Activated naive CD4-positive, alpha-beta T cell treated with anti-CD3 and anti-CD28 coated beads, Interleukin-2, amount 50 U/mL, for 24 hours (primary cell): ENCODE results near the gene ACOT9.
"Not testable (repeated sequence)": the region's sequence is repeated elsewhere in the genome, so short reads cannot be mapped to it uniquely, and the experiment has no call there.

Experiments used
- H3K27ac Mint-ChIP-seq: one replicate; pipeline ENCODE4 v1.8.0; 2021; ENCODE audit warnings: mild to moderate bottlenecking, mixed read lengths
- H3K27me3 Mint-ChIP-seq: one replicate; pipeline ENCODE4 v1.8.0; 2021; ENCODE audit warnings: mixed read lengths
- H3K36me3 Mint-ChIP-seq: one replicate; pipeline ENCODE4 v1.8.0; 2021; ENCODE audit warnings: mixed read lengths
- H3K4me1 Mint-ChIP-seq: one replicate; pipeline ENCODE4 v1.8.0; 2021; ENCODE audit warnings: mixed read lengths
- H3K4me3 Mint-ChIP-seq: one replicate; pipeline ENCODE4 v1.8.0; 2021; ENCODE audit warnings: mild to moderate bottlenecking, mixed read lengths
- H3K9me3 Mint-ChIP-seq: one replicate; pipeline ENCODE4 v1.8.0; 2021; ENCODE audit warnings: mixed read lengths

The ACOT9 gene

DNA sequence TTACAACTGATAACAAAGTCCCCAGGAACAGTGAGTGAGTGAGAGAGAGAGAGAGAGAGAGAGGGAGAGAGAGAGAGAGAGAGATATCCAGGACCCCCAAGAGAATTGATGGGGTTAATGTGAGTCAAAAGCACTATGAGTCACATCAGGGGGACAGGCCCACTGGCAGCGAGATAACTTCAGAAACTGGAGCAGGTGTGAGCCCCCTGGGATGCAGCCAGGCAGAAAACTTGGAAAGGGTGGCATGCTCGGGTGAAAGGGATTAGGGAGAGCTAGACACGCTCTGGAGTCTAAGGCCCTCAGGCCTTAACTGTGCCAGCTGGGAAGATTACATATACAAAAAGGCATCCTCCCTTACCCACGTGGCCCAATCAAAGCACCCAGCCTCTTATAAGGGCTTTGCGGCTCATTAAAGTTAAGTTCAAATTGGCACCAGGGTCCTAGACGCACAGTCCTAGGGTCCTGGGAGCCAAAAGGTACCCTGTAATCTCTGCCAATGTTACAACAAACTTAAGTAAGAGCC lies 841 bp downstream of the ACOT9 start:
- peak overlapping the region; percentile 76 for H3K27ac Mint-ChIP-seq

GRCh38 chrX:23737413-23737812 lies 5.7 kb downstream of the ACOT9 start:
- H3K9me3 Mint-ChIP-seq = no peaks in the 10 kb centered on the region
- H3K27me3 Mint-ChIP-seq = no peaks in the 10 kb centered on the region
- no peak overlapping the region for H3K27ac Mint-ChIP-seq
- H3K4me1 Mint-ChIP-seq = peaks cover 18% of the 10 kb centered on the region
- H3K36me3 Mint-ChIP-seq = no peaks in the 10 kb centered on the region
- H3K4me3 Mint-ChIP-seq = no peak overlapping the region

More for the DNA sequence above, 841 bp downstream of the ACOT9 start:
- Mint-ChIP-seq H3K27me3 (no peaks in the 10 kb centered on the region), H3K36me3 (no peaks in the 10 kb centered on the region), H3K9me3 (no peaks in the 10 kb centered on the region), H3K4me1 (peaks cover 21% of the 10 kb centered on the region), H3K4me3 (peak overlapping the region; percentile 89)

- Mint-ChIP-seq H3K4me3 (no peak overlapping the region), H3K4me1 (peaks cover 15% of the 10 kb centered on the region), H3K27me3 (no peaks in the 10 kb centered on the region), H3K9me3 (no peaks in the 10 kb centered on the region), H3K27ac (no peak overlapping the region), H3K36me3 (peaks cover 2% of the 10 kb centered on the region)
These were observed 7.0 kb downstream of the ACOT9 start for GRCh38 chrX:23736030-23736429.

- peak overlapping the region; percentile 57 for H3K27ac Mint-ChIP-seq
- H3K36me3 Mint-ChIP-seq = peaks cover 2% of the 10 kb centered on the region
- H3K27me3 Mint-ChIP-seq = no peaks in the 10 kb centered on the region
- peaks cover 15% of the 10 kb centered on the region for H3K4me1 Mint-ChIP-seq
- peak overlapping the region; percentile 36 for H3K4me3 Mint-ChIP-seq
- H3K9me3 Mint-ChIP-seq = no peaks in the 10 kb centered on the region
These were observed 10.4 kb downstream of the ACOT9 start for GRCh38 chrX:23732704-23733103.

DNA sequence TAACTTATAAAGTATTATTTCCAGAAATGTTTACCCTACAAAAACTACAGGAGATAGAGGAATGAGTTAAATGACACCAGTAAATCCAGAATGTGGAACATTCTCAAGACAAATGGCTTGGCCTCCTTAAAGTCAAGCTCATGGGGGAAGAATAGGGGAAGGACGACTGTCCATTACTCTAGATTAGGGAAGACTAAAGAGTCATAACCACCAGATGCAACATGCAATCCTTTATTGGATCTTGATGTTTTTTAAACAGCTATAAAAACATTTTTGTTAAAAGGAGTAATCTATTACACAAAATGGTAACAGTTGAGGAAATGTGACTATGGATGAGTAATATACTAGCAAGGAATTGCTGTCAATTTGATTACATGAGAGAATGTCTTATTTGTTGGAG lies 11.1 kb downstream of the ACOT9 start:
- Mint-ChIP-seq H3K27ac (no peak overlapping the region), H3K36me3 (peaks cover 2% of the 10 kb centered on the region)

DNA sequence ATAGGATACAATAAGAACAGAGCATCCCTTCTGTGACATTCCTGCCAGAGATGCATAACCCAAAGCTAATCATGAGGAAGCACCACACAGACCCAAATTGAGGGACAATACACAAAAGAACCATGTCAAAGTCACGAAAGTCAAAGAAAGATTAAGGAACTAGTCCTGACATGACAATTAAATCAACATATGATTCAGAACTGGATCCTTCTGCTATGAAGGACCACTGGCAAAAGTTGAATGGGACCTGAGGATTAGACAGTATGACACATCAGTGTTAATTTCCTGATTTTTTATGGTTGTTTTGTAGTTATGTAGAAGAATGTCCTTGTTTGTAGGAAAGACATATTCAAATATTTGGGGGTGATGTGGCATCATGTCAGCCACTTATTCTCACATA lies 13.9 kb downstream of the ACOT9 start:
- H3K27ac Mint-ChIP-seq = no peak overlapping the region
- peaks cover 2% of the 10 kb centered on the region for H3K36me3 Mint-ChIP-seq
- peaks cover 15% of the 10 kb centered on the region for H3K4me1 Mint-ChIP-seq
- no peaks in the 10 kb centered on the region for H3K9me3 Mint-ChIP-seq
- no peaks in the 10 kb centered on the region for H3K27me3 Mint-ChIP-seq
- H3K4me3 Mint-ChIP-seq = no peak overlapping the region

More for the DNA sequence above, 11.1 kb downstream of the ACOT9 start:
- Mint-ChIP-seq H3K9me3 (no peaks in the 10 kb centered on the region), H3K4me3 (no peak overlapping the region), H3K4me1 (peaks cover 15% of the 10 kb centered on the region), H3K27me3 (no peaks in the 10 kb centered on the region)

DNA sequence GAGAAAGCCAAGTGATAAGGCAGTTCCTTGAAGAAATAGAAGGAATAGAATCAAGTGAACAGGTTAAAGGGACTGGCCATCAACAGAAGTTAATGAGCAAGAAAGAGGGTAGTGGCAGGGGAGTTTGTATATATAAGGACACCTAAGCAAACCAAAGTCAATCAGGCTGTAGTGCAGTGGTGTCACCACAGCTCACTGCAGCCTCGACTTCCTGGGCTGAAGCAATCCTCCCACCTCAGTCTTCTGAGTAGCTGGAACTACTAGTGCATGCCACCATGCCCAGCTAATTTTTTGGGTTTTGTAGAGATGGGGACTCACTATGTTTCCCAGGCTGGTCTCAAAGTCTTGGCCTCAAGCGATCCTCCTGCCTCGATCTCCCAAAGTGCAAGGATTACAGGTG lies 15.9 kb downstream of the ACOT9 start:
- H3K27me3 Mint-ChIP-seq = no peaks in the 10 kb centered on the region
- H3K27ac Mint-ChIP-seq = no peak overlapping the region
- peaks cover 4% of the 10 kb centered on the region for H3K36me3 Mint-ChIP-seq
- H3K4me3 Mint-ChIP-seq = no peak overlapping the region
- peaks cover 7% of the 10 kb centered on the region for H3K4me1 Mint-ChIP-seq
- H3K9me3 Mint-ChIP-seq = no peaks in the 10 kb centered on the region

DNA sequence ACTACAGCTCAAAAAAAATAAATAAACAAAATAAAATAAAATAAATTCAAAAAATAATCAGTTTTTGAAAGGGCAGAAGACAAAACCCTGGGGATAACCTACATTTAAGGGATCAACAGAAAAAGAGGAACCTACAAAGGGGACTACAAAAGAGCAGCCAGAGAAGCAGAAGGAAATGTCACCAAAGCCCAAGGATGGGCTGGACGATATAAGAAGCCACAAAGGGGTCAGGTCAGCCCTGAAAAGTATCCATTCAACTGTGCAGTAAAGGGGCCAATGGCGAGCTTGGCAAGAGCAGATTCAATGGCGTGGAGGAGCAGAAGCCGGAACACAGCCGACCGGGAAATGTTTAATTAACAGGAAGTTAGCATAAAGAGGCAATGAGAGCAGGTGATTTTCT lies 16.9 kb downstream of the ACOT9 start:
- no peaks in the 10 kb centered on the region for H3K27me3 Mint-ChIP-seq
- no peak overlapping the region for H3K4me3 Mint-ChIP-seq
- no peaks in the 10 kb centered on the region for H3K9me3 Mint-ChIP-seq
- no peak overlapping the region for H3K27ac Mint-ChIP-seq
- peaks cover 2% of the 10 kb centered on the region for H3K36me3 Mint-ChIP-seq
- H3K4me1 Mint-ChIP-seq = no peaks in the 10 kb centered on the region

GRCh38 chrX:23720117-23720677 lies 22.9 kb downstream of the ACOT9 start:
- no peak overlapping the region for H3K27ac Mint-ChIP-seq
- peaks cover 5% of the 10 kb centered on the region for H3K36me3 Mint-ChIP-seq
- no peaks in the 10 kb centered on the region for H3K9me3 Mint-ChIP-seq
- H3K4me3 Mint-ChIP-seq = no peak overlapping the region
- H3K27me3 Mint-ChIP-seq = no peaks in the 10 kb centered on the region
- no peaks in the 10 kb centered on the region for H3K4me1 Mint-ChIP-seq

GRCh38 chrX:23705235-23705634 lies 37.8 kb downstream of the ACOT9 start:
- no peaks in the 10 kb centered on the region for H3K27me3 Mint-ChIP-seq
- H3K4me1 Mint-ChIP-seq = no peaks in the 10 kb centered on the region
- H3K9me3 Mint-ChIP-seq = no peaks in the 10 kb centered on the region
- H3K27ac Mint-ChIP-seq = no peak overlapping the region
- H3K4me3 Mint-ChIP-seq = no peak overlapping the region
- H3K36me3 Mint-ChIP-seq = peaks cover 2% of the 10 kb centered on the region

GRCh38 chrX:23704673-23705206 lies 38.3 kb downstream of the ACOT9 start:
- peaks cover 2% of the 10 kb centered on the region for H3K36me3 Mint-ChIP-seq
- no peak overlapping the region for H3K27ac Mint-ChIP-seq
- no peaks in the 10 kb centered on the region for H3K4me1 Mint-ChIP-seq
- H3K27me3 Mint-ChIP-seq = no peaks in the 10 kb centered on the region
- H3K9me3 Mint-ChIP-seq = no peaks in the 10 kb centered on the region
- H3K4me3 Mint-ChIP-seq = no peak overlapping the region

DNA sequence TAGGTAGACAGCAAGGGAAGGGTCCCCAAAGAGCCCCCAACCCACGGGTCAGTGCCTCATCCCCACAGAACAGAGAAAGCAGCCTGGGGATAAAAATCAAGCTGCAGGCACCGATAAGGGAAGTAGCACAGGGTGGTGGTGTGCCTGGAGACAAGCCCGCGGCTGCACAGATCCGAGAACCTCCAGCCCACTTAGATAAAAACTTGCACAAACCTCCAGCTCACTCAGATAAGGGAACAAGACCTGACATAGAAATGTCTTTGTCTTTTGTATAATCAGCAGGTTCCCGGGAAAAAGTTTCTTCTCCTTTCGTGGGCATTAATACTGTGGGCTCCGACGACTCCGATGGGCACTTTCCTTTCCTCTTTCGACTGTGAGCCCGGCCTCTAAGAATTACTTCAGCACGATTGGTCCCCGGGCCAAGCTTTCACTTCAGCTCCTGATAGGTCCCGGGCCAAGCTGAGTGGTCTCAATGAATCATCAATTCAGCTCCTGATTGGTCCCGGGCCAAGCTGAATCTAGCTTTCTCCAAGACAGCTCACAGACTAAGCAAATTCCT lies 43.4 kb downstream of the ACOT9 start:
- Mint-ChIP-seq H3K27ac (no peak overlapping the region), H3K36me3 (peaks cover 2% of the 10 kb centered on the region), H3K9me3 (no peaks in the 10 kb centered on the region), H3K4me3 (peak overlapping the region; percentile 54), H3K27me3 (no peaks in the 10 kb centered on the region), H3K4me1 (no peaks in the 10 kb centered on the region)

DNA sequence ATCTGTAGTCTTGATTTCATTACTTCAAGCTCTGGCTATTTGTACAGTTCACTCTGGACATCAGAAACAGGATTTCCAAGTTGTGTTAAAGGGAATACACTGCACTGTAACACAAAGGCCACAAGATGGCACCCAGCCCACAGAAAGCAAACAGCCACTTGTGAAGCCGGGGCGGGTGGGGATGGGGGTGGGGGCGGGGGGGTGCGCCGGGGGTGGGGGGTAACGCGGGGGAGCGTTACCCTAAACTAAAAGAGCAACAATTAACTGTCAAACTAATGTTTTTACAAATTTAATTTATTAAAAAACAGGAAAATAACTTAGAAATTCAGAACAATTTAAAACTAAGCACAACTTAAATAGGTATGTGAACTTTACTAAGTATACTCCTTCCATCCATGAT lies 48.5 kb downstream of the ACOT9 start:
- H3K4me1 Mint-ChIP-seq = no peaks in the 10 kb centered on the region
- H3K9me3 Mint-ChIP-seq = no peaks in the 10 kb centered on the region
- H3K27me3 Mint-ChIP-seq = no peaks in the 10 kb centered on the region
- H3K4me3 Mint-ChIP-seq = no peak overlapping the region
- H3K36me3 Mint-ChIP-seq = no peaks in the 10 kb centered on the region
- no peak overlapping the region for H3K27ac Mint-ChIP-seq

DNA sequence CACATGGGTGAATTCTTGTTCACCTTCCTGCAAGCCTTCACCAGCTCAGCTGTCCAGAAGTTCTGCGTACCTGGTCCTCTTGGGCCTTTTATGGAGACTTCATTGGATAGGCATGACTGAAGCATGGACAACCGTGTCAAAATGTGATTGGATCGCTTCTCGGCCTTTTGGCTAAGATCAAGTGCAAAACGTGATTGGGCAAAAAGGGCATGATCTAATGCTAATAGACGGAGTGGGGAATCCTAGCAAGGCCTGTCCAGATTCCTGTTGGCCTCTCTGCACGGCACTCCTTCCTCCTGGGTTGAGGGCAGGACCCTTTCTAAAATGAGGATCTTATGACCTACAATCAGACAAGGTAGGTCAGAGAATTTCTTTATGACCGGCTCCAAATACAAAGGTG lies 50.9 kb downstream of the ACOT9 start:
- Mint-ChIP-seq H3K4me3 (no peak overlapping the region), H3K27me3 (no peaks in the 10 kb centered on the region), H3K36me3 (no peaks in the 10 kb centered on the region), H3K9me3 (no peaks in the 10 kb centered on the region), H3K4me1 (no peaks in the 10 kb centered on the region), H3K27ac (no peak overlapping the region)

- not testable (repeated sequence) for H3K4me3 Mint-ChIP-seq, H3K4me1 Mint-ChIP-seq, H3K9me3 Mint-ChIP-seq, H3K27me3 Mint-ChIP-seq, H3K27ac Mint-ChIP-seq, H3K36me3 Mint-ChIP-seq
These were observed 66.6 kb downstream of the ACOT9 start for GRCh38 chrX:23676486-23676885.

DNA sequence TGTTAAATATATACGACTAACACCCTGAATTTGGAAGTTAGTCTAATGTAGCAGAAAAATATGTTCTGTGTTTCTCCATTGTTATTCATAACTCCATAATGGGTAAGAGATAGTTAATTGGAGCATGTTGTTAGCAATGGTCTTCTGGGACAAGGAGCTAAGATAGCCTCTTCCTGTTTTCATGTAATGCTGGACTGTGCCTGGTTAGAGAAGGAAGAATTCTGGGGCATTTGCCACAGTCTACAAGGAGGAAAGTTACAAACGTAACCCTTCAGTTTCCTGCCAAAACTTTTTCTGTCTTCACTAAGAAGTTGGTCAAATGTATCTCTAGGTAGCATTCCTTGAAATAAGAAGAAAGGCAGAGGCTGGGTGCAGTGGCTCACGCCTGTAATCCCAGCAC lies 70.0 kb downstream of the ACOT9 start:
- Mint-ChIP-seq H3K4me1 (peaks cover 17% of the 10 kb centered on the region), H3K27me3 (no peaks in the 10 kb centered on the region), H3K36me3 (peaks cover 1% of the 10 kb centered on the region), H3K4me3 (no peak overlapping the region), H3K27ac (no peak overlapping the region), H3K9me3 (no peaks in the 10 kb centered on the region)
